ENCODE data around the gene RUSF1.
"Not testable (repeated sequence)": the region's sequence is repeated elsewhere in the genome, so short reads cannot be mapped to it uniquely, and the experiment has no call there.

Gene RUSF1

GRCh38 chr16:31507929-31508705, at the start of gene RUSF1:
Gene RUSF1, minus strand, starts transcription at chr16:31508391. Its CDS starts 18 bp downstream, at chr16:31508373.
- DNase-seq = peak; percentile 94

DNA sequence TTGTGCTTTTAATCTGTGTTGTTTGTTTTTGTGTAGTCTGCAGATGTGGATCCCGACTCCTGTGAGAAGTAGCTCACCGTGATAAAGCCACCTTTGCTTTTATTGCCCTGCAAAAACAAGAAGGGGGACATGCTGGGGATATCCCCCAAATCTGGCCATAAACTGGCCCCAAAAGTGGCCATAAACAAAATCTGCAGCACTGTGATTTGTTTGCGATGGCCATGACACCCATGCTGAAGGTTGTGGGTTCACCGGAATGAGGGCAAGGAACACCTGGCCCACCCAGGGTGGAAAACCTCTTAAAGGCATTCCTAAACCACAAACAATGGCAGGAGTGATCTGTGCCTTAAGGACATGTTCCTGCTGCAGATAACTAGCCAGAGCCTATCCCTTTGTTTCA, 34.6 kb upstream of the RUSF1 start:
- no peak for DNase-seq

DNA sequence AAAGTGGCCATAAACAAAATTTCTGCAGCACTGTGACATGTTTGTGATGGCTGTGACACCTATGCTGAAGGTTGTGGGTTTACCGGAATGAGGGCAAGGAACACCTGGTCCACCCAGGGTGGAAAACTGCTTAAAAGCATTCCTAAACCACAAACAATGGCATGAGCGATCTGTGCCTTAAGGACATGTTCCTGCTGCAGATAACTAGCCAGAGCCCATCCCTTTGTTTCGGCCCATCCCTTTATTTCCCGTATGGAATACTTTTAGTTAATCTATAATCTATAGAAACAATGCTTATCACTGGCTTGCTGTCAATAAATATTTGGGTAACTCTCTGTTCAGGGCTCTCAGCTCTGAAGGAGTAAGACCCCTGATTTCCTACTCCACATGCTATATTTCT, 31.6 kb upstream of the RUSF1 start:
- not testable (repeated sequence) for DNase-seq

GRCh38 chr16:31538243-31538598, 30.0 kb upstream of the RUSF1 start:
- not testable (repeated sequence) for DNase-seq

DNA sequence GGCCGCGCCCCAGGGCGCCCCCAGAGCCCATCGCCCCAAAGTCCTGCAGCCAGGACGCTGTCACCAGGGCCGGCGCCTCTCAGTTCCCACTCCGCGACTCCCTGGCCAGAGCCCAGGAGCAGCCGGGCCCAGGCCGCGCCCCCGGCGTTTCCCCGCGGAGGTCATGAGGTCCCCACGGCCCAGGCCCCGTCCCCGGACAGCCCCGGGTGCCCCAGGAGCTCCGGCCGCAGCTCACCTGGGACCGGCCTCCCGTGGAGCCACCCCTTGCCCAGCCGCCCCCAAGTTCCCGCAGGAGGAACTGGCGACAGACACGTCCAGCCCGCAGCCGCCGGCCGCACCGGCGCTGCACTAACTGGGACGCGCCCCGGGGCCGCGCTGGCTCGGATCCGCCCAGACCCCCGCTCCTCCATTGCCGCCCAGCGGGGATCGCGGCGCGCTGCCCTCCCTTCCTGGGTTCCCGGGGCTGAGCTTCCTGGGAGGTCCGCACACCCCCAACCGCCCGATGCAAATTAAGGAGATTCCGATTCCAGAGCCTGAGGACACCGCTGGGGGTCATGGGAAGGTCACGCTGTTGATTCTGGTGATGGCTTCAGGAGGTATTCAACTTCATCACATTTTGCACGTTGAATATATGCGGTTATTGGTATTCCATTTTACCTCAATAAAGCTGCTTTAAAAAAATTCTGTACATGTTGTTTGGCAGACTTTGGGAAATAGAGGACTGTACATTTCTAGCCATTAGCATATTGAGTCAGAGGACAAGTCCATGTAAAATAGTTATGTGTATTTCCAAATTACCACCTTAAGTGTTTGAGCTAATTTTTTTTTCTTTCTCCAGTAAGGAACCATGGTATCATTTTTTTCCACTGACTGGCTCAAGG, 29.4 kb upstream of the RUSF1 start:
- no peak for DNase-seq

GRCh38 chr16:31536804-31537361, 28.7 kb upstream of the RUSF1 start:
- DNase-seq = no peak

DNA sequence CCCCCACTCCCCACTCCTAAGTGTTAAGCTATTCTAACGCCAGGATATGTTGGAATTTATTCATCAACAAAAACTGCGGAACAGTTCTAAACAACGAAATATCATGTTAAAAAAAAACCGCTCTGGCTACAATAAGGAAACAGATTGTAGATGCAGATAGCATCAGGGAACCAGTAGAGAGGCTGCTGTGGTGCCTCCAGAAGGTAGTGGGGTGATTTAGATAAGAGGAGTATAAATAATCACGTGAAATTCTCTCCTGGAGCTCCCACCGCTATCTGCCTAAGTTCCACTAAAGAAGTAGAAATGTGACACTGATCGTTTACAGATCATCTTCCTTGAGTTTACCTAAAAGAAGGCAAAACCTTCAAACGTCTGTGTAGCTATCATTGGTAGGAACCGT, 27.5 kb upstream of the RUSF1 start:
- DNase-seq = no peak

GRCh38 chr16:31532896-31533295, 24.7 kb upstream of the RUSF1 start:
- no peak for DNase-seq

DNA sequence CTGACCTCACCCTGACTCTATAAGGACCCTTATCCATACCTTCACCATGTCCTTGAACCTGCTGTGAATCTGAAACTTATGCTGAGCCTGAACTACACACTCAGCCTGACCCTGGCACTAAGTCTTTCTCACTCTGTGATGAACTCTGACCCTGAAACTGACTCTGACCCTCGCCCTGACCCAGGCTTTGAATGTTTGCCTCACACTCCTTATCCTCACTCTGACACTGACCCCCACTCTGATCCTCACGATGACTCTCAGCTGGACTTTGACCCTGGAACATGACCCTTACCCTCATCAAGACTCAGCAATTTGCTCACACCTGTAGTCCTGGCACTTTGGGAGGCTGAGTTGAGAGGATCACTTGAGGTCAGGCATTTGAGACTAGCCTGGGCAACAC, 23.9 kb upstream of the RUSF1 start:
- no peak for DNase-seq

GRCh38 chr16:31531096-31531495, 22.9 kb upstream of the RUSF1 start:
- no peak for DNase-seq

- DNase-seq = no peak
These were observed 22.2 kb upstream of the RUSF1 start for GRCh38 chr16:31530405-31530804.

DNA sequence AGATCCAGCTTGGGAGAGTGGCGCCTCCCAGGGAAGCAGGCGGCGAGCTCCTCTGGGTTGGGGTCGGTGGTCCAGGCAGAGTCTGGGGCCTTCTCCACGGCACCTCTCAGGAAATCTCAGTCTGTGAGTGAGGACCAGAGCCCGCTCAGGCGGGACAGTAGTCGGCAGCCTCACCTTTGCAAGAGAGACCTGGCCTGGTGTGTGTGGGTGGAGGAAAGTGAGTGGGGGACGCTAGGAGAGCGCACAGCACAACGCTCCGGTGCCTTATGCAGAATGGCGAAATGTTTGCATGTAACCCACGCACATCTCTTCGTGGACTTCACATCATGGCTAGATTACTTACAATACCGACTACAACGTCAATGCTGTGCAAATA, 21.7 kb upstream of the RUSF1 start:
- DNase-seq = no peak

DNA sequence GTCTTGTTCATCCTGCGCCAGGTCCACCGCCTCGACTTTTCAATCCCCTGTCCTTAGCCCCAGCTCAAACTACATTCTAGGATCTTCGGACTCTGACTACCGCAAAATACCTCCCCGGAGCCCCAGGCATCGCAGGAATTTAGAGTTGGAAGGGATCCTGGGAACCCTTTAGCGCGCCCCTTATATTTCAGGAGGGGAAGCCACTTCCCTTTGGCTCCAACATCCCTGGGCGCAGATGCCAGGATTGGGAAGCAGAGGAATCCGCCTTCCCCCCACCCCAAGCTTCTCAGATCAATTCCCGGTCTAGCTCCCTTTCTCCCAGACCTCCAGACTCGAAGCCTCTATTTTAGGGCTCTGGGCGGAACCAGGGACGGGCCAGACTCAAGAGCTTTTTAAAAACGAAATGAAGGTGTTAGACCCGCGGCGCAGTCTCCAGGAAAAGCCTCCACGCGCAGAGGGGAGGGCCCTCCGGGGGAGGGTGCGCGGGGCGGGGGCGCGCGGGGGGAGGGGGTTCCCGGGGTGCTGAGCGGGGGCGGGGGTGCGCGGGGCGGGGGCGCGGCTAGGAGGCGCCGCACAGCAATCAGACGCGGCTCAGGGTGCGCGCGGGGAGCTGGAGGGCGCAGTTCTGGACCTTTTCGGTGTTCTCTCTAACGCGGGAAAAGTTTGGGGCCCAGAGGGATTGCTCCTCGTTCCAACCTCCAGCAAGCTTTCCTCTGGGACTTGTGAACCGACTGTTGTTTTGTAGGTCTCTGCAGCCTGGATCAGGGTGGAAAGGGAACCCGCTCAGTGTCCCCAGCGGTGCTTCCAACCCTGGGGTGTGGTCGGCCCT, 21.1 kb upstream of the RUSF1 start:
- DNase-seq = no peak

DNA sequence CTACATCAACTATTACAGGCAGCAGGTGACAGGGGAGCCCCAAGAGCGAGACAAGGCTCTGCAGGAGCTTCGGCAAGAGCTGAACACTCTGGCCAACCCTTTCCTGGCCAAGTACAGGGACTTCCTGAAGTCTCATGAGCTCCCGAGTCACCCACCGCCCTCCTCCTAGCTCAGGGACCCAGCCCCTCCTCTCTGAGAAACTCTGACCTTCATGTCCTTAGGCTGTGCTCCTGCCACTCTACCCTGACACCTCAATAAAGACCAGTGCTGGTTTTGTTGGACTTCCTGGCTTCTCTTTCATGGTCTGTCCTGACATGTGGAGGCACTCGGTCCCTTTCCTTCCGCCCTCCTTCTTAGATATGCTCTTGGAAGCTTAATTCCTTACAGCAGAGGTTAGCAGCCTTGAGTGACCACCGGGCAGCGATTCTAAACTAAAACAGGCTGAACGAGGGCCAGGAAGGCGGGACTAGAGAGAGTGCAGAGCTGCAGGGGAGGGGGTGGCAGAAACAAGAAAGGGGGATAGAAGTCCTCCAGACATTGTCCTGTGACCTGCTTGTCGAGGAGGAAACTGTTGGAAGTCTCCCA, 20.4 kb upstream of the RUSF1 start:
- DNase-seq = no peak

- DNase-seq = no peak
These were observed 19.6 kb upstream of the RUSF1 start, which contains the start of gene AHSP for GRCh38 chr16:31527734-31528274. Gene AHSP, plus strand, starts transcription at chr16:31527900. Its CDS starts 240 bp downstream, at chr16:31528140.

DNA sequence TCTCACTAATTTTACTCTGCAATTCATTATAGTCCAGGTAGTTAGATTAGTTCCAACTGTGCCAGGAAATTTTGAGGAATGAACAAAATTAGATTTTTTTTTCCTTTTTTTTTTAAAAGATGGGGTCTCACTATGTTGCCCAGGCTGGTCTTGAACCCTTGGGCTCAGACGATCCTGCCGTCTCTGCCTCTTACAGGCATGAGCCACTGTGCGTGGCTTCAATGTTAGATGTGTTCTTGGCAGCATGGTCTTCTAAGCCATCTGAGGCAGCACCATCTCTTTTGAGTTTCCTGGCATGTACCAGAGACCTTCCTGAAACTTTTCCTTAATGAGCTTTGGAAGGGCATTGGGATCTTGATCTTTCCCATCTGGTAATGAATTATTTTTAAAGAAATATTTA, 16.9 kb upstream of the RUSF1 start:
- no peak for DNase-seq

GRCh38 chr16:31523768-31524167, 15.6 kb upstream of the RUSF1 start:
- not testable (repeated sequence) for DNase-seq

DNA sequence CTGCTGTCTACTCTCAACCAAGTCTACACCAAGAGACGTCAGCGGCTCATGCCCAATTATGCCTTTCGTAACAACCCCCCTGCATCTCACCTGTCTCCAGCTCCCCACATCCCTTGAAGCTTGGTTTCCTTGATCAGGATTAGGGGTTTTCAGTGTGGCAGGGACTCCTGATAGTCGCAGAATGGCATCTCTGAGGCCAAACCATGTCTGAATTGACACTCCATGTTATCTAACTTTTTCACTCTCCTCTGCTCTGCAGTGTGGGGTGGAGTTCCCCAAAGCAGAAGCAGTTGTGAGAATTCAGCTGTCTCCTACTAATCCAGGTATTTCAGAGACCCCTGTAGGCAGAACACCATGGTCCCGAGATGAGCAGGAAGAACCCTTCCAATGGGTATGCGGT, 13.9 kb upstream of the RUSF1 start:
- DNase-seq = no peak

GRCh38 chr16:31521368-31521767, 13.2 kb upstream of the RUSF1 start:
- DNase-seq = no peak

DNA sequence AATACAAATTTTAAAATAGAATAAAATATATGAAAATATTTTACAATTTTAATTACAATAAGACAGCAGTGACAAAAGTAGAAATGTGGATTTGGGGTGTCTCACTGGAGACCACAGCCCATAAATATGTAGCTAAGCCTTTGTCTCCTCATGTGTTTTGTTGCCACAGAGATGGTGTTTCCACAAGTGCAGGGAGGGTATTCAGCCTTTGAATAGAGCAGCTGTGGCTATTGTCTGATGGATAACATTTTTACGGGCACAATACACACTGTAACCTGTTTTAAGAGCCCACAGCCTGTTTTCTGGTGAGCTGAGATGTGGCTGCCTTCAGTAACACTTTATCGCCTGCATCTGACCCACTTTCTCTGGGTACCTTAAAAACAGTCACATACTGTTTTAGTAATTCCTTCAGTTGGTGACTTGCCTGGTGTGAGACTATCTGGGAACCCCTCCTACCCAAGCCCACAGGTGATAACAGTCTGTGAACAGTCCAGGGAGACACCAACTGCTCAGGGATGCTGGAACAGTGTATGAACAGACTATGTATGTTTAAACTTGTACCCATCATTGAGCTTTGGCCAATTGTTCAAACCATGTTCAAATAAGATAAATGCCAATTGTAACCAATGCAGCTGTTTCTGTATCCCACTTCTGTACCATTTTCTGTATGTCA, 11.7 kb upstream of the RUSF1 start:
- DNase-seq = no peak

DNA sequence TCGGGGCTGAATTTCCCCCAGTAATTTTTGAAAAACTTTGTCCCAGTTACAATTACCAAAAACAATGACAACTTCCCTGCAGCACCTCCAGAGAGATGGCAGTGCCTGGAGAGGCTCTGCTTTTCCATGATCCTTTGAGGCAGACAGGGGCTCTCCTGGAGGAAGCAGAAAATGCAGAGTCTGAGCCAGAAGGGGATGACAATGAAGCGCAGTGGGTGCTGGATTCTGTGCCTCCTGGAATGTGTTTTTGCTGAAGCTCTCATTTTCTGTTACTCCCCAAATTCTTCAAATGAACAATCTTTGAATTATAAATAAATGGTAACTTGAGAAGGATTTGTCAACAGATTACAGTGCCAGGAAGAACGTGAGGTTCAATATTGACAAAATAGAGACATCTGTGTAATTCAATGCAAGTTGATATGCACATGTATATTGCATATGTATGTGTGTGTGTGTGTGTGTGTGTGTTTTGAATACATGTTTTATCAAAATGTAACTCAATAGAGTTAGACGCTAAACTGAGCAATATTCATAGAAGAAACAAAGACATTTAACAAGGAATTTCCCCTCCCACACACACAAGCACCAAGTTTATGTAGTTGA, 9.7 kb upstream of the RUSF1 start:
- DNase-seq = no peak
